H1 (cell line): ENCODE results near the gene CD99. TPM values are rescaled to one million over a fixed set of nuclear protein-coding genes. Genes with fewer than 3 reads are reported as not detected.

Experiments used
- ASH2L ChIP-seq: fragments of 200-600, 300-600 bp; sonication (generic); IDR thresholded peaks from one replicate; pipeline ENCODE4 v1.7.1; 2017; ENCODE audit warnings: low read length
- POU5F1 ChIP-seq: IDR thresholded peaks from 2 replicates; pipeline ENCODE4 v1.6.1; 2011; ENCODE audit warnings: low read depth, mild to moderate bottlenecking, low read length, moderate library complexity
- SP4 ChIP-seq: IDR thresholded peaks from 2 replicates; pipeline ENCODE4 v1.6.1; 2012; ENCODE audit warnings: low read length, inconsistent platforms
- polyA plus RNA-seq, 7 experiments: library from polyadenylated mRNA; depleted of rRNA in 3 of 7; stranded (reverse) in 5 of 7; unstranded in 2 of 7; fragments of >200 nt in 5 of 7; fragments of 200-250 nt in 2 of 7; gene quantifications; 1 replicate in 5 of 7; 2 replicates in 1 of 7; 4 replicates in 1 of 7; pipeline versions ENCODE4 v1.2.1 to v1.2.3, GENCODE V29; 2011 to 2013; ENCODE audit warnings: missing spikeins in 2 of 7, mixed read lengths in 2 of 7
- total RNA-seq: library from RNA; stranded (reverse); fragmentation: NEBNext Ultra II Directional; extraction: Animal tissue kit (Norgen Biotek cat#: 25700); gene quantifications from 2 replicates; pipeline ENCODE4 v1.2.1, GENCODE V29; 2021
- TF ChIP-seq, protein P1 (sequence below): IDR thresholded peaks from 2 replicates; pipeline ENCODE4 v1.6.1; 2012; ENCODE audit warnings: low read length, inconsistent platforms

Gene CD99
- total and polyA plus RNA-seq, 2 of the 8 experiments (the other 6 are each of a cell fraction or from before 2014, with no cell fraction given) = 30.1 to 47.8 TPM

GRCh38 chrX:2715066-2715600, 24.0 kb downstream of the CD99 start (continued):
- TF ChIP-seq SP4 = no peak
- TF ChIP-seq POU5F1 = no peak
- TF ChIP-seq, protein P1, sequence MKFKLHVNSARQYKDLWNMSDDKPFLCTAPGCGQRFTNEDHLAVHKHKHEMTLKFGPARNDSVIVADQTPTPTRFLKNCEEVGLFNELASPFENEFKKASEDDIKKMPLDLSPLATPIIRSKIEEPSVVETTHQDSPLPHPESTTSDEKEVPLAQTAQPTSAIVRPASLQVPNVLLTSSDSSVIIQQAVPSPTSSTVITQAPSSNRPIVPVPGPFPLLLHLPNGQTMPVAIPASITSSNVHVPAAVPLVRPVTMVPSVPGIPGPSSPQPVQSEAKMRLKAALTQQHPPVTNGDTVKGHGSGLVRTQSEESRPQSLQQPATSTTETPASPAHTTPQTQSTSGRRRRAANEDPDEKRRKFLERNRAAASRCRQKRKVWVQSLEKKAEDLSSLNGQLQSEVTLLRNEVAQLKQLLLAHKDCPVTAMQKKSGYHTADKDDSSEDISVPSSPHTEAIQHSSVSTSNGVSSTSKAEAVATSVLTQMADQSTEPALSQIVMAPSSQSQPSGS = no peak
- TF ChIP-seq ASH2L = no peak
